ENCODE measurements around the gene GSPT1.

DNA sequence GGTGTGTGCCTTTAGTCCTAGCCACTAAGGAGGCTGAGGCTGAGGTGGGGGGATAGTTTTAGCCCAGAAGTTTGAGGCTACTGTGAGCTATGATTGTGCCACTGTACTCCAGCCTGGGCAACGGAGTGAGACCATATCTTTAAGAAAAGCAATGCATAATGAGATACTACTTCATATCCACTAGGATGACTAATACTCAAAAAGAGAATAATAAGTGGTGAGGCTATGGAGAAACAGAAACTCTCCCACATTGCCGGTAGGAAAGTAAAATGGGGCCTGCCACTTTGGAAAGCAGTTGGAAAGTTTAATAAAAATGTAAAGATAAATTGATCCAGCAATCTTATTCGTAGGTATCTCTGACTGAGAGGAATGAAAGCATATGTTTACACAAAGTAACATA, 30.7 kb upstream of the GSPT1 start:
- TF ChIP-seq, protein P1, sequence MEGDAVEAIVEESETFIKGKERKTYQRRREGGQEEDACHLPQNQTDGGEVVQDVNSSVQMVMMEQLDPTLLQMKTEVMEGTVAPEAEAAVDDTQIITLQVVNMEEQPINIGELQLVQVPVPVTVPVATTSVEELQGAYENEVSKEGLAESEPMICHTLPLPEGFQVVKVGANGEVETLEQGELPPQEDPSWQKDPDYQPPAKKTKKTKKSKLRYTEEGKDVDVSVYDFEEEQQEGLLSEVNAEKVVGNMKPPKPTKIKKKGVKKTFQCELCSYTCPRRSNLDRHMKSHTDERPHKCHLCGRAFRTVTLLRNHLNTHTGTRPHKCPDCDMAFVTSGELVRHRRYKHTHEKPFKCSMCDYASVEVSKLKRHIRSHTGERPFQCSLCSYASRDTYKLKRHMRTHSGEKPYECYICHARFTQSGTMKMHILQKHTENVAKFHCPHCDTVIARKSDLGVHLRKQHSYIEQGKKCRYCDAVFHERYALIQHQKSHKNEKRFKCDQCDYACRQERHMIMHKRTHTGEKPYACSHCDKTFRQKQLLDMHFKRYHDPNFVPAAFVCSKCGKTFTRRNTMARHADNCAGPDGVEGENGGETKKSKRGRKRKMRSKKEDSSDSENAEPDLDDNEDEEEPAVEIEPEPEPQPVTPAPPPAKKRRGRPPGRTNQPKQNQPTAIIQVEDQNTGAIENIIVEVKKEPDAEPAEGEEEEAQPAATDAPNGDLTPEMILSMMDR (IDR thresholded peaks at IDR 0.05), result no peak
- TF ChIP-seq, protein P2, sequence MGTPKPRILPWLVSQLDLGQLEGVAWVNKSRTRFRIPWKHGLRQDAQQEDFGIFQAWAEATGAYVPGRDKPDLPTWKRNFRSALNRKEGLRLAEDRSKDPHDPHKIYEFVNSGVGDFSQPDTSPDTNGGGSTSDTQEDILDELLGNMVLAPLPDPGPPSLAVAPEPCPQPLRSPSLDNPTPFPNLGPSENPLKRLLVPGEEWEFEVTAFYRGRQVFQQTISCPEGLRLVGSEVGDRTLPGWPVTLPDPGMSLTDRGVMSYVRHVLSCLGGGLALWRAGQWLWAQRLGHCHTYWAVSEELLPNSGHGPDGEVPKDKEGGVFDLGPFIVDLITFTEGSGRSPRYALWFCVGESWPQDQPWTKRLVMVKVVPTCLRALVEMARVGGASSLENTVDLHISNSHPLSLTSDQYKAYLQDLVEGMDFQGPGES (IDR thresholded peaks at IDR 0.05; ENCODE audit: low read depth, low read length), result no peak
- TF ChIP-seq EZH2phosphoT487 (IDR thresholded peaks at IDR 0.05; ENCODE audit: borderline replicate concordance, low read depth) (no peak), MEF2A (IDR thresholded peaks at IDR 0.05; ENCODE audit: borderline replicate concordance, low read depth) (no peak), NFIC (IDR thresholded peaks at IDR 0.05; ENCODE audit: borderline replicate concordance) (no peak), POLR2AphosphoS5 (IDR thresholded peaks at IDR 0.05; ENCODE audit: low read depth, low read length) (no peak), YY1 (IDR thresholded peaks at IDR 0.05; ENCODE audit: low read depth) (no peak), GABPA (IDR thresholded peaks at IDR 0.05; ENCODE audit: low read depth) (no peak)
- TF ChIP-seq, protein P3, sequence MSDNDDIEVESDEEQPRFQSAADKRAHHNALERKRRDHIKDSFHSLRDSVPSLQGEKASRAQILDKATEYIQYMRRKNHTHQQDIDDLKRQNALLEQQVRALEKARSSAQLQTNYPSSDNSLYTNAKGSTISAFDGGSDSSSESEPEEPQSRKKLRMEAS (IDR thresholded peaks at IDR 0.05; ENCODE audit: low read depth), result no peak
